WTC11 (cell line): Measurements from ENCODE around the gene ODAD3. TPM values are rescaled to one million over a fixed set of nuclear protein-coding genes. Genes with fewer than 3 reads are reported as not detected.
A peak's percentile ranks its signal among the peaks of the same experiment; 100 is the strongest.

Experiments used
- JAZF1 ChIP-seq: fragments of 250-450 bp; sonication (Bioruptor Pico); IDR thresholded peaks from 2 replicates; pipeline ENCODE4 v1.9.0; 2021; ENCODE audit warnings: moderate library complexity, mild to moderate bottlenecking, inconsistent platforms
- NFATC4 ChIP-seq: fragments of 250-450 bp; sonication (Bioruptor Pico); IDR thresholded peaks from 2 replicates; pipeline ENCODE4 v1.9.0; 2021; ENCODE audit warnings: mild to moderate bottlenecking
- NR1H2 ChIP-seq: sonication (generic); formaldehyde crosslinking; IDR thresholded peaks from 2 replicates; pipeline ENCODE4 v1.9.0; 2021; ENCODE audit warnings: mild to moderate bottlenecking, moderate library complexity, missing genetic modification reagents
- NR3C1 ChIP-seq: sonication (generic); formaldehyde crosslinking; conservative IDR thresholded peaks from 2 replicates; pipeline ENCODE4 v1.8.1; 2023; ENCODE audit warnings: low read depth, mild to moderate bottlenecking, missing genetic modification reagents
- SP1 ChIP-seq: sonication (generic); formaldehyde crosslinking; conservative IDR thresholded peaks from 2 replicates; pipeline ENCODE4 v1.8.1; 2022; ENCODE audit warnings: missing genetic modification reagents
- ZNF138 ChIP-seq: sonication (generic); formaldehyde crosslinking; conservative IDR thresholded peaks from 2 replicates; pipeline ENCODE4 v1.8.1; 2022; ENCODE audit warnings: mild to moderate bottlenecking, moderate library complexity, missing genetic modification reagents
- ZNF396 ChIP-seq: fragments of 250-450 bp; sonication (Bioruptor Pico); IDR thresholded peaks from 2 replicates; pipeline ENCODE4 v1.8.0; 2021; ENCODE audit warnings: mild to moderate bottlenecking, moderate library complexity, borderline replicate concordance
- total RNA-seq: library from RNA; stranded (reverse); gene quantifications from 3 replicates; pipeline ENCODE4 v1.2.3, GENCODE V29; 2021
- TF ChIP-seq, protein P1 (sequence below): sonication (generic); formaldehyde crosslinking; IDR thresholded peaks from 2 replicates; pipeline ENCODE4 v1.8.0; 2022; ENCODE audit warnings: mild to moderate bottlenecking, missing genetic modification reagents
- TF ChIP-seq, protein P2 (sequence below): sonication (generic); formaldehyde crosslinking; IDR thresholded peaks from 2 replicates; pipeline ENCODE4 v1.8.1; 2022; ENCODE audit warnings: mild to moderate bottlenecking, missing genetic modification reagents, moderate library complexity, borderline replicate concordance
- TF ChIP-seq, protein P3 (sequence below): sonication (generic); formaldehyde crosslinking; conservative IDR thresholded peaks from 2 replicates; pipeline ENCODE4 v1.8.1; 2023; ENCODE audit warnings: mild to moderate bottlenecking, low read depth, missing genetic modification reagents, moderate library complexity
- TF ChIP-seq, protein P4 (sequence below): sonication (generic); formaldehyde crosslinking; IDR thresholded peaks from 2 replicates; pipeline ENCODE4 v1.8.1; 2023; ENCODE audit warnings: mild to moderate bottlenecking, missing genetic modification reagents
- TF ChIP-seq, protein P5 (sequence below): sonication (generic); formaldehyde crosslinking; IDR thresholded peaks from 2 replicates; pipeline ENCODE4 v1.8.1; 2022; ENCODE audit warnings: mild to moderate bottlenecking, moderate library complexity, missing genetic modification reagents
- TF ChIP-seq, protein P6 (sequence below): sonication (generic); formaldehyde crosslinking; IDR thresholded peaks from 2 replicates; pipeline ENCODE4 v1.8.0; 2022; ENCODE audit warnings: mild to moderate bottlenecking, missing genetic modification reagents
- TF ChIP-seq, protein P7 (sequence below): sonication (generic); formaldehyde crosslinking; IDR thresholded peaks from 2 replicates; pipeline ENCODE4 v1.8.0; 2023; ENCODE audit warnings: missing genetic modification reagents, mild to moderate bottlenecking, borderline replicate concordance

ODAD3 gene
- total RNA-seq, 1 experiment from 2014 or later: 4.1 TPM

DNA sequence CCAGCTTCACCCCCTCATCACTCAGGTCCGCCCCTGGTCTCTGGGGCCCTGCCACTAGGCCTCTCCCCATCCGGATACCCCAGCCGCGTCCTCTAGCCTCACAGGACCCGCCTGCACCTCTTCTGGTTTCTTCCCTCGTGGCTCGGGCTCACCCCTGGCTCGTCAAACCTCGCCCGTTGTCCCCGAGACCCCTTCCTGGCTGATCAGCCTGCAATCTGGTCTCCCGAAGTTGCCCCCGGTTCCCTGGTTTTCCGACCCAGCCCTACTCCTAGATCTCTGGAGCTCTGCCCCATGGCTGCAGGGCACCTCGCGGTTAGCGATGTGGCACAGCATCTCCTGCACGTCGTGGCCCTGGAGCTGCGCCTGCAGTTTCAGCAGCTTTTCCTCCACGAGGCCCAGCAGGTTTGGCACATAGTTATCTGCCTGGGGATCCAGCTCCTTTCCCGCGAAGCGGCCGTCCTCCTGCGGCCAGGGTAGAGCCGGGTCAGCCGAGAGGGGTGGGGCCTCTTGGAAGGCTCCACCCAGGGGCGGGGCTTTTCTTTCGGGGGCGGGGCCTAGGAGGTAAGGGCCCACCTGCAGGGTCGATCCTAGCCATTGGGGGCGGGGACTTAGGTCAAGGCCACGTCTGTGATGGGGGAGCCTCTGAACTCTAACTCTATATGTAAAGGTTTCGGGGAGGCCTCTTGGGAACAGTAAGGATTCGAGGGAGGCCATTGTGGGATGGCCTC, 13.4 kb downstream of the ODAD3 start (continued):
- TF ChIP-seq, protein P1, sequence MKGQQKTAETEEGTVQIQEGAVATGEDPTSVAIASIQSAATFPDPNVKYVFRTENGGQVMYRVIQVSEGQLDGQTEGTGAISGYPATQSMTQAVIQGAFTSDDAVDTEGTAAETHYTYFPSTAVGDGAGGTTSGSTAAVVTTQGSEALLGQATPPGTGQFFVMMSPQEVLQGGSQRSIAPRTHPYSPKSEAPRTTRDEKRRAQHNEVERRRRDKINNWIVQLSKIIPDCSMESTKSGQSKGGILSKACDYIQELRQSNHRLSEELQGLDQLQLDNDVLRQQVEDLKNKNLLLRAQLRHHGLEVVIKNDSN (CRISPR knock-in tag): 0 out of 2 replicates have a peak, but pooled peaks have one; percentile 20
- TF ChIP-seq SP1 (CRISPR knock-in tag) (peak; percentile 20; the same call in 1 of the 2 replicates), ZNF396 (CRISPR knock-in tag) (no peak), ZNF138 (CRISPR knock-in tag) (peak; percentile 73; the same call in 1 of the 2 replicates), NR1H2 (no peak), NFATC4 (no peak), NR3C1 (CRISPR knock-in tag) (no peak), JAZF1 (CRISPR knock-in tag) (no peak)
- TF ChIP-seq, protein P2, sequence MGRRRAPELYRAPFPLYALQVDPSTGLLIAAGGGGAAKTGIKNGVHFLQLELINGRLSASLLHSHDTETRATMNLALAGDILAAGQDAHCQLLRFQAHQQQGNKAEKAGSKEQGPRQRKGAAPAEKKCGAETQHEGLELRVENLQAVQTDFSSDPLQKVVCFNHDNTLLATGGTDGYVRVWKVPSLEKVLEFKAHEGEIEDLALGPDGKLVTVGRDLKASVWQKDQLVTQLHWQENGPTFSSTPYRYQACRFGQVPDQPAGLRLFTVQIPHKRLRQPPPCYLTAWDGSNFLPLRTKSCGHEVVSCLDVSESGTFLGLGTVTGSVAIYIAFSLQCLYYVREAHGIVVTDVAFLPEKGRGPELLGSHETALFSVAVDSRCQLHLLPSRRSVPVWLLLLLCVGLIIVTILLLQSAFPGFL (CRISPR knock-in tag): no peak
- TF ChIP-seq, protein P3, sequence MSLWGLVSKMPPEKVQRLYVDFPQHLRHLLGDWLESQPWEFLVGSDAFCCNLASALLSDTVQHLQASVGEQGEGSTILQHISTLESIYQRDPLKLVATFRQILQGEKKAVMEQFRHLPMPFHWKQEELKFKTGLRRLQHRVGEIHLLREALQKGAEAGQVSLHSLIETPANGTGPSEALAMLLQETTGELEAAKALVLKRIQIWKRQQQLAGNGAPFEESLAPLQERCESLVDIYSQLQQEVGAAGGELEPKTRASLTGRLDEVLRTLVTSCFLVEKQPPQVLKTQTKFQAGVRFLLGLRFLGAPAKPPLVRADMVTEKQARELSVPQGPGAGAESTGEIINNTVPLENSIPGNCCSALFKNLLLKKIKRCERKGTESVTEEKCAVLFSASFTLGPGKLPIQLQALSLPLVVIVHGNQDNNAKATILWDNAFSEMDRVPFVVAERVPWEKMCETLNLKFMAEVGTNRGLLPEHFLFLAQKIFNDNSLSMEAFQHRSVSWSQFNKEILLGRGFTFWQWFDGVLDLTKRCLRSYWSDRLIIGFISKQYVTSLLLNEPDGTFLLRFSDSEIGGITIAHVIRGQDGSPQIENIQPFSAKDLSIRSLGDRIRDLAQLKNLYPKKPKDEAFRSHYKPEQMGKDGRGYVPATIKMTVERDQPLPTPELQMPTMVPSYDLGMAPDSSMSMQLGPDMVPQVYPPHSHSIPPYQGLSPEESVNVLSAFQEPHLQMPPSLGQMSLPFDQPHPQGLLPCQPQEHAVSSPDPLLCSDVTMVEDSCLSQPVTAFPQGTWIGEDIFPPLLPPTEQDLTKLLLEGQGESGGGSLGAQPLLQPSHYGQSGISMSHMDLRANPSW (CRISPR knock-in tag): peak; percentile 27; the same call in 1 of the 2 replicates
- TF ChIP-seq, protein P4, sequence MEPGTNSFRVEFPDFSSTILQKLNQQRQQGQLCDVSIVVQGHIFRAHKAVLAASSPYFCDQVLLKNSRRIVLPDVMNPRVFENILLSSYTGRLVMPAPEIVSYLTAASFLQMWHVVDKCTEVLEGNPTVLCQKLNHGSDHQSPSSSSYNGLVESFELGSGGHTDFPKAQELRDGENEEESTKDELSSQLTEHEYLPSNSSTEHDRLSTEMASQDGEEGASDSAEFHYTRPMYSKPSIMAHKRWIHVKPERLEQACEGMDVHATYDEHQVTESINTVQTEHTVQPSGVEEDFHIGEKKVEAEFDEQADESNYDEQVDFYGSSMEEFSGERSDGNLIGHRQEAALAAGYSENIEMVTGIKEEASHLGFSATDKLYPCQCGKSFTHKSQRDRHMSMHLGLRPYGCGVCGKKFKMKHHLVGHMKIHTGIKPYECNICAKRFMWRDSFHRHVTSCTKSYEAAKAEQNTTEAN (CRISPR knock-in tag): no peak
- TF ChIP-seq, protein P5, sequence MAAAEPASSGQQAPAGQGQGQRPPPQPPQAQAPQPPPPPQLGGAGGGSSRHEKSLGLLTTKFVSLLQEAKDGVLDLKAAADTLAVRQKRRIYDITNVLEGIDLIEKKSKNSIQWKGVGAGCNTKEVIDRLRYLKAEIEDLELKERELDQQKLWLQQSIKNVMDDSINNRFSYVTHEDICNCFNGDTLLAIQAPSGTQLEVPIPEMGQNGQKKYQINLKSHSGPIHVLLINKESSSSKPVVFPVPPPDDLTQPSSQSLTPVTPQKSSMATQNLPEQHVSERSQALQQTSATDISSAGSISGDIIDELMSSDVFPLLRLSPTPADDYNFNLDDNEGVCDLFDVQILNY: peak; percentile 67; the same call in 1 of the 2 replicates
- TF ChIP-seq, protein P6, sequence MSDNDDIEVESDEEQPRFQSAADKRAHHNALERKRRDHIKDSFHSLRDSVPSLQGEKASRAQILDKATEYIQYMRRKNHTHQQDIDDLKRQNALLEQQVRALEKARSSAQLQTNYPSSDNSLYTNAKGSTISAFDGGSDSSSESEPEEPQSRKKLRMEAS (CRISPR knock-in tag): peak; percentile 54
- TF ChIP-seq, protein P7, sequence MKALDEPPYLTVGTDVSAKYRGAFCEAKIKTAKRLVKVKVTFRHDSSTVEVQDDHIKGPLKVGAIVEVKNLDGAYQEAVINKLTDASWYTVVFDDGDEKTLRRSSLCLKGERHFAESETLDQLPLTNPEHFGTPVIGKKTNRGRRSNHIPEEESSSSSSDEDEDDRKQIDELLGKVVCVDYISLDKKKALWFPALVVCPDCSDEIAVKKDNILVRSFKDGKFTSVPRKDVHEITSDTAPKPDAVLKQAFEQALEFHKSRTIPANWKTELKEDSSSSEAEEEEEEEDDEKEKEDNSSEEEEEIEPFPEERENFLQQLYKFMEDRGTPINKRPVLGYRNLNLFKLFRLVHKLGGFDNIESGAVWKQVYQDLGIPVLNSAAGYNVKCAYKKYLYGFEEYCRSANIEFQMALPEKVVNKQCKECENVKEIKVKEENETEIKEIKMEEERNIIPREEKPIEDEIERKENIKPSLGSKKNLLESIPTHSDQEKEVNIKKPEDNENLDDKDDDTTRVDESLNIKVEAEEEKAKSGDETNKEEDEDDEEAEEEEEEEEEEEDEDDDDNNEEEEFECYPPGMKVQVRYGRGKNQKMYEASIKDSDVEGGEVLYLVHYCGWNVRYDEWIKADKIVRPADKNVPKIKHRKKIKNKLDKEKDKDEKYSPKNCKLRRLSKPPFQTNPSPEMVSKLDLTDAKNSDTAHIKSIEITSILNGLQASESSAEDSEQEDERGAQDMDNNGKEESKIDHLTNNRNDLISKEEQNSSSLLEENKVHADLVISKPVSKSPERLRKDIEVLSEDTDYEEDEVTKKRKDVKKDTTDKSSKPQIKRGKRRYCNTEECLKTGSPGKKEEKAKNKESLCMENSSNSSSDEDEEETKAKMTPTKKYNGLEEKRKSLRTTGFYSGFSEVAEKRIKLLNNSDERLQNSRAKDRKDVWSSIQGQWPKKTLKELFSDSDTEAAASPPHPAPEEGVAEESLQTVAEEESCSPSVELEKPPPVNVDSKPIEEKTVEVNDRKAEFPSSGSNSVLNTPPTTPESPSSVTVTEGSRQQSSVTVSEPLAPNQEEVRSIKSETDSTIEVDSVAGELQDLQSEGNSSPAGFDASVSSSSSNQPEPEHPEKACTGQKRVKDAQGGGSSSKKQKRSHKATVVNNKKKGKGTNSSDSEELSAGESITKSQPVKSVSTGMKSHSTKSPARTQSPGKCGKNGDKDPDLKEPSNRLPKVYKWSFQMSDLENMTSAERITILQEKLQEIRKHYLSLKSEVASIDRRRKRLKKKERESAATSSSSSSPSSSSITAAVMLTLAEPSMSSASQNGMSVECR: no peak
